ENCODE measurements around the gene SMARCC1.
"Not testable (repeated sequence)": the region's sequence is repeated elsewhere in the genome, so short reads cannot be mapped to it uniquely, and the experiment has no call there.

The SMARCC1 gene

GRCh38 chr3:47781685-47782445 is at the start of gene SMARCC1:
Gene SMARCC1 (minus strand): TSS chr3:47781893. CDS start chr3:47781797, 96 bp downstream.
- Histone ChIP-seq H3K27me3 (ENCODE audit: control insufficient read depth, insufficient read depth, low read length) (no peaks in the 10 kb centered on the region), H3K27ac (ENCODE audit: low read depth, low read length) (peak within 1 kb of the TSS; percentile 96), H3K4me1 (ENCODE audit: control insufficient read depth, insufficient read depth, low read length) (peaks cover 15% of the 10 kb centered on the region)

GRCh38 chr3:47829482-47829881 is 47.8 kb upstream of the SMARCC1 start:
- H3K36me3 ChIP-seq (ENCODE audit: control insufficient read depth, insufficient read depth, low read length): peaks cover 14% of the 10 kb centered on the region
- not testable (repeated sequence) for H3K9ac ChIP-seq (ENCODE audit: low read length); H3K27me3 ChIP-seq (ENCODE audit: control insufficient read depth, insufficient read depth, low read length); H3K27ac ChIP-seq (ENCODE audit: low read depth, low read length); H3K4me3 ChIP-seq (ENCODE audit: low read length); H3K4me1 ChIP-seq (ENCODE audit: control insufficient read depth, insufficient read depth, low read length)

More at GRCh38 chr3:47781685-47782445, at the start of gene SMARCC1:
- Histone ChIP-seq H3K36me3 (ENCODE audit: control insufficient read depth, insufficient read depth, low read length) (no peaks in the 10 kb centered on the region), H3K4me3 (ENCODE audit: low read length) (peak within 1 kb of the TSS; percentile 98), H3K9ac (ENCODE audit: low read length) (peak within 1 kb of the TSS; percentile 84)

- H3K27ac ChIP-seq (ENCODE audit: low read depth, low read length): peak overlapping the region; percentile 70
- peaks cover 11% of the 10 kb centered on the region for H3K4me1 ChIP-seq (ENCODE audit: control insufficient read depth, insufficient read depth, low read length)
- H3K36me3 ChIP-seq (ENCODE audit: control insufficient read depth, insufficient read depth, low read length): peaks cover 8% of the 10 kb centered on the region
- H3K4me3 ChIP-seq (ENCODE audit: low read length): peak overlapping the region; percentile 90
- H3K9ac ChIP-seq (ENCODE audit: low read length): peak overlapping the region; percentile 82
- no peaks in the 10 kb centered on the region for H3K27me3 ChIP-seq (ENCODE audit: control insufficient read depth, insufficient read depth, low read length)
These were observed 43.9 kb upstream of the SMARCC1 start for GRCh38 chr3:47825590-47825989.

GRCh38 chr3:47824541-47825473 is 43.1 kb upstream of the SMARCC1 start:
- peak overlapping the region; percentile 90 for H3K4me3 ChIP-seq (ENCODE audit: low read length)
- peaks cover 10% of the 10 kb centered on the region for H3K36me3 ChIP-seq (ENCODE audit: control insufficient read depth, insufficient read depth, low read length)
- peak overlapping the region; percentile 70 for H3K27ac ChIP-seq (ENCODE audit: low read depth, low read length)

GRCh38 chr3:47817609-47818008 is 35.9 kb upstream of the SMARCC1 start:
- Histone ChIP-seq H3K4me3 (ENCODE audit: low read length) (no peak overlapping the region), H3K36me3 (ENCODE audit: control insufficient read depth, insufficient read depth, low read length) (peaks cover 3% of the 10 kb centered on the region), H3K27me3 (ENCODE audit: control insufficient read depth, insufficient read depth, low read length) (no peaks in the 10 kb centered on the region), H3K4me1 (ENCODE audit: control insufficient read depth, insufficient read depth, low read length) (no peaks in the 10 kb centered on the region), H3K9ac (ENCODE audit: low read length) (no peak overlapping the region), H3K27ac (ENCODE audit: low read depth, low read length) (no peak overlapping the region)

More at GRCh38 chr3:47824541-47825473, 43.1 kb upstream of the SMARCC1 start:
- no peaks in the 10 kb centered on the region for H3K27me3 ChIP-seq (ENCODE audit: control insufficient read depth, insufficient read depth, low read length)
- peak overlapping the region; percentile 82 for H3K9ac ChIP-seq (ENCODE audit: low read length)
- H3K4me1 ChIP-seq (ENCODE audit: control insufficient read depth, insufficient read depth, low read length): peaks cover 11% of the 10 kb centered on the region

- Histone ChIP-seq H3K9ac (ENCODE audit: low read length) (no peak overlapping the region), H3K27ac (ENCODE audit: low read depth, low read length) (no peak overlapping the region), H3K4me1 (ENCODE audit: control insufficient read depth, insufficient read depth, low read length) (no peaks in the 10 kb centered on the region), H3K36me3 (ENCODE audit: control insufficient read depth, insufficient read depth, low read length) (peaks cover 7% of the 10 kb centered on the region), H3K4me3 (ENCODE audit: low read length) (no peak overlapping the region), H3K27me3 (ENCODE audit: control insufficient read depth, insufficient read depth, low read length) (no peaks in the 10 kb centered on the region)
These were observed 32.0 kb upstream of the SMARCC1 start for GRCh38 chr3:47813551-47814177.

- H3K27ac ChIP-seq (ENCODE audit: low read depth, low read length): no peak overlapping the region
- no peak overlapping the region for H3K4me3 ChIP-seq (ENCODE audit: low read length)
- no peak overlapping the region for H3K9ac ChIP-seq (ENCODE audit: low read length)
- H3K36me3 ChIP-seq (ENCODE audit: control insufficient read depth, insufficient read depth, low read length): no peaks in the 10 kb centered on the region
- H3K4me1 ChIP-seq (ENCODE audit: control insufficient read depth, insufficient read depth, low read length): peaks cover 11% of the 10 kb centered on the region
- no peaks in the 10 kb centered on the region for H3K27me3 ChIP-seq (ENCODE audit: control insufficient read depth, insufficient read depth, low read length)
These were observed 22.9 kb upstream of the SMARCC1 start for GRCh38 chr3:47804577-47804976.

- Histone ChIP-seq H3K4me1 (ENCODE audit: control insufficient read depth, insufficient read depth, low read length) (peaks cover 11% of the 10 kb centered on the region), H3K4me3 (ENCODE audit: low read length) (peak overlapping the region; percentile 90), H3K9ac (ENCODE audit: low read length) (peak overlapping the region; percentile 74), H3K27ac (ENCODE audit: low read depth, low read length) (peak overlapping the region; percentile 94), H3K36me3 (ENCODE audit: control insufficient read depth, insufficient read depth, low read length) (no peaks in the 10 kb centered on the region), H3K27me3 (ENCODE audit: control insufficient read depth, insufficient read depth, low read length) (no peaks in the 10 kb centered on the region)
These were observed 21.9 kb upstream of the SMARCC1 start for GRCh38 chr3:47803480-47804025.

GRCh38 chr3:47802734-47803479 is 21.2 kb upstream of the SMARCC1 start, which contains the start of gene DHX30:
Gene DHX30 (plus strand): TSS chr3:47803138. CDS start chr3:47810684, 7,546 bp downstream.
- Histone ChIP-seq H3K4me3 (ENCODE audit: low read length) (peak within 1 kb of the TSS; percentile 90), H3K36me3 (ENCODE audit: control insufficient read depth, insufficient read depth, low read length) (no peaks in the 10 kb centered on the region), H3K27me3 (ENCODE audit: control insufficient read depth, insufficient read depth, low read length) (no peaks in the 10 kb centered on the region), H3K9ac (ENCODE audit: low read length) (peak within 1 kb of the TSS; percentile 74), H3K27ac (ENCODE audit: low read depth, low read length) (peak within 1 kb of the TSS; percentile 94), H3K4me1 (ENCODE audit: control insufficient read depth, insufficient read depth, low read length) (peaks cover 11% of the 10 kb centered on the region)

GRCh38 chr3:47799733-47800132 is 18.0 kb upstream of the SMARCC1 start:
- Histone ChIP-seq H3K27ac (ENCODE audit: low read depth, low read length) (no peak overlapping the region), H3K36me3 (ENCODE audit: control insufficient read depth, insufficient read depth, low read length) (no peaks in the 10 kb centered on the region), H3K4me3 (ENCODE audit: low read length) (no peak overlapping the region), H3K4me1 (ENCODE audit: control insufficient read depth, insufficient read depth, low read length) (peaks cover 11% of the 10 kb centered on the region), H3K9ac (ENCODE audit: low read length) (no peak overlapping the region), H3K27me3 (ENCODE audit: control insufficient read depth, insufficient read depth, low read length) (no peaks in the 10 kb centered on the region)

GRCh38 chr3:47794544-47794943 is 12.9 kb upstream of the SMARCC1 start:
- no peak overlapping the region for H3K27ac ChIP-seq (ENCODE audit: low read depth, low read length)
- H3K9ac ChIP-seq (ENCODE audit: low read length): no peak overlapping the region
- no peaks in the 10 kb centered on the region for H3K4me1 ChIP-seq (ENCODE audit: control insufficient read depth, insufficient read depth, low read length)
- H3K36me3 ChIP-seq (ENCODE audit: control insufficient read depth, insufficient read depth, low read length): no peaks in the 10 kb centered on the region
- H3K4me3 ChIP-seq (ENCODE audit: low read length): no peak overlapping the region
- no peaks in the 10 kb centered on the region for H3K27me3 ChIP-seq (ENCODE audit: control insufficient read depth, insufficient read depth, low read length)

Measured in rectal smooth muscle tissue (tissue), 1 donor.